ELF-1 (cell line): ENCODE data around the gene RFX4.
"Not testable (repeated sequence)": the region's sequence is repeated elsewhere in the genome, so short reads cannot be mapped to it uniquely, and the experiment has no call there.

Source experiments
- DNase-seq: peaks from one replicate; pipeline ENCODE4 v3.0.0-alpha.2; 2016; ENCODE audit warnings: low read depth, low spot score

Gene RFX4

DNA sequence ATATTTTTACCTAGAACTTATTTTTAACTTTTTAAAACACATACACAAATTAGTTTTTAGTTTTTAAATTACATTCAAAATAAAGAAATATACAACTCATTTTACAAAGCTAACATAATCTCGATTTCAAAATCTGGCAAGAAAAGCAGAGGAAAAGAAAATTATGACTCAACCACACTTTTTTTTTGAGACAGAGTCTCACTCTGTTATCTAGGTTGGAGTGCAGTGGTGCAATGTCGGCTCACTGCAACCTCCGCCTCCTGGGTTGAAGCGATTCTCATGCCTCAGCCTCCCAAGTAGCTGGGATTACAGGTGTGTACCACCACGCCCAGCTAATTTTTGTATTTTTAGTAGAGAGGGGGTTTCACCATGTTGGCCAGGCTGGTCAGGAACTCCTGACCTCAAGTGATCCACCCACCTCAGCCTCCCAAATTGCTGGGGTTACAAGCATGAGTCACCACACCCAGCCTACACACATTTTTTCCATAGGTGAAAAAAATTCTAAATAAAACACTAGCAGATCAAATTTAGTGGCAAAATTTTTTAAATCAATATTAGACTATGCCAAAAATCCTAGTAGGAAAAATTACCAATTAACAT, 143.9 kb downstream of the RFX4 start:
- not testable (repeated sequence) for DNase-seq

DNA sequence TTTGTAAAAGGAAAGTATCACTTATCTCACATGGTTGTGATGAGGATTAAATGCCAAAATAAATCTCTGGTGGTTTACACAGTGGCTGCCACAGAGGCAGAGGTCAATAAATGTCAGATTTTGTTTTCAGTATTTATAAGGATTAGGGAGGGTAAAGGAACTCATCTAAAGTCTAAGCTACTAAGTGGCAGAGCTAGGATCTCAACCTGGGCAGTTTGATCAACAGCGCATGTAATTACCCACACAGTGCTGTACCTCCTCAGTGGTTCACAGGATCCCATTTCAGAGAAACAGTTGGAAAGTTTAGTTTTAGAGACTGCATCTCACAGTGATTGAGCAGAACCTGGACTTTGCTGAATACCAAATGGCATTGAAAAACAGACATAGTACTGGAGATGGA, 146.8 kb downstream of the RFX4 start:
- no peak for DNase-seq

DNA sequence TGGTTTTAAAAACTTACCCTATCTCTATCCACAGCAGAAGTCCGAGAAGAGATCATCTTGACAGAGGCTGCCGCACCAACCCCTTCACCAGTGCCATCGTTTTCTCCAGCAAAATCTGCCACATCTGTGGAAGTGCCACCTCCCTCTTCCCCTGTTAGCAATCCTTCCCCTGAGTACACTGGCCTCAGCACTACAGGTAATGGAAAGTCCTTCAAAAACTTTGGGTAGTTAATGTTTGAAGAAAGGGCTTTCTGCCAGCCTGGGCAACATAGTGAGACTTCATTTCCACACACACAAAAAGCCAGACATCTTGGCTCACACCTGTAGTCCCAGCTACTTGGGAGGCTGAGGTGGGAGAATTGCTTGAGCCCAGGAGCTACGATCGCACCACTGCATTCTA, 150.1 kb downstream of the RFX4 start:
- no peak for DNase-seq

DNA sequence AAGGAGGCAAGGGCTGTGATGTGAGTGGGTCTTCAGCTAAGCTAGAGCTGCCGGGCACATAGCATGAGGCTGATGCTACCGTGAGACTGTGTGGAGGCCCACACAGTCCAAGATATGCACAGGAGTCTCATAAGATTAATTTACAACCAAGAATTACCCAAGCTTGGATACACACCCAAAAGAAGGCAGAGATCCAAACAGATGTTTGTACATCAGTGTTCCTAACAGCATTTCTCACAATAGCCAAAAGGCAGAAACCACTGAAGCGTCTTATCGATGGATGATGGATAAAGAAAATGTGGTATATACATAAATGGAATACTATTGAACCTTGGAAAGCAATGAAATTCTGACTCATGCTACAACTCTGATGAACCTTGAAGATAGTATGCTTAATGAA, 150.9 kb downstream of the RFX4 start:
- no peak for DNase-seq

DNA sequence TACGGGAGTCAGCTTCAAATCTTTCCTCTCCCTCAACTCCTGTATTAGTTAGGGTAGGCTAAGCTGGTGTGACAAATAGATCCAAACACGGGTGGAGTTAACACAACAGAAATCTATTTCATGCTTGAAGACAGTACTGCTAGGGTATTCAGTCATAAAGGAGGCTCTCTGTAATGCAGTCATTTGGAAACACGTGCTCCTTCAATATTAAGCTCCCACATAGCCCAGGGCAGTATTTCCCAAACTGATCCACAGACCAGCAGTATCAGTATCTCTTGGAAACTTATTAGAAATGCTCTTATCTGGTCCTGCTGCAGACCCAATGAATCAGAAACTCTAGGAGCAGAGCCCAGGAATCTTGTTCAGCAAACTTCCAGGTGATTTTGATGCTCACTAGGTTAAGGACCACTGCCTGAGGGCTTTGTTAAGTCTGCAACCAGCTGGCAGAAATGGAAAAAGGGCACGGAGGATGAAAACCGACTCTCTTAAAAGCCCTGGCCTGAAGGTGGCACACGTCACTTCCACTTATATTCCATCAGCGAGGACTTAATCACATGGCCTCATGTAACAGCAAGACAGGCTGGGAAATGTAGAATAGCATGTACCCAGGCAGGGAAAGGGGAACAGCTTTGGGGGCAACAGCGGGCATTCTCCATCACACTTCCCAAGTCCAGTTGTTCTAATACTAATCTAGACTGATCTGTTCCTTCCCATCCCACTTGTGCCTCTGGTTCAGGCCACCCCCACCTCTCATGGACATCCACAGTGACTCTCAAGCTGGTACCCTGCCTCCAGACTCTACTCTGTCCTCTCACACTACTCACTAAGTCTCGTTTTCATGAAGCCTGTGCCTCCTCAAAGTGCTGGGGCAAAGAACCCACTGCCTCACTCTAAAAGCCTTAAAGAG, 153.5 kb downstream of the RFX4 start:
- peak; percentile 16 for DNase-seq

DNA sequence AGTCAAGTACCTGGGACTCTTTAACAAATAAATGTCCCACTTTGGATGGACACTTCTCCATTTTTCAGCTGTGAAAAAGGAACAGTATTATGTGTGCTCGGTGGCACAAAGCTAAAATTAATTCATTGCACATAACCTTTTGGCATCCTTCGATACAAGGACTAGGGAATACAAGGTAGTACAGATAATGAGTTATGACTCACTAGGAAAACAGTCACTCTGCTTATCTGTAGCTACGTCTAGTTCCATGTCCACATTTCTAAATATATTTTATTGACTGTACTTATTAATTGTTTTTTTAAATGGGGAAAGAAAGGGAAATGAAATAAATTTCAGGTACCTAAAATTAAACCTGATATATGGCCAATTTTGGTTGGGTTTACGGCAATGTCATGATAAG, 156.5 kb downstream of the RFX4 start:
- no peak for DNase-seq

DNA sequence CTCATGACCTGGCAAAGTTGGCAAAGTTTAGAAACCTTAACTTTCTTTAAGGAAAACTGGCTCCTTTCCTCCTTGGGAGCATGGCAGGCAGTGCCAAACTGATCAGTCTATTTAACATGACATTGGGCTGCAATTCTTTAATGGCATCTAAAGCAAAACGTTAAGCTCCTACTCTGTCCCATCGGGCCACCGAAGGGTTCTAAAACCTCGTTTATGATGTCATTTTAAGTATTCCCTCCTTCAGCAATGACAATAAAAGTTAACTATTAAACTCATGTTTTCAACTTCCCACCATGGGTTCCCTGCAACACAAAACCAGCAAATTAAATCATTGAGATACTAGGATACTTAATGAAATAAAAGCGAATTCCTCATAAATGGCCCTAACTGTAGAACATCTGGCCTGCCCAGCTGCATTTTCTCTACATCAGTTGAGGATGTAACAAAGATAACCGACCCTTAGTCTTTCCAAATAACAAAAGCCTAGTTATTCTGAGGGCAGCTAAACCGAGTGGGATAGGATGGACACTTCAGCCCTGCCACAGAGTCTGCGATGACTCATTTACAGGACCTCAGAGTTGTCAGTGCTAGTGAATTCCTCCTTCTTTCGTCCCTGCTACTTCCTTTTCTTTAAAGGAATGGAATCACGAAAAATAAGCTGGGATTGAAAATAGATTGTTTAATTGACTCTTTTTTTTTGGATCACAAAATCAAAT, 157.2 kb downstream of the RFX4 start:
- no peak for DNase-seq

DNA sequence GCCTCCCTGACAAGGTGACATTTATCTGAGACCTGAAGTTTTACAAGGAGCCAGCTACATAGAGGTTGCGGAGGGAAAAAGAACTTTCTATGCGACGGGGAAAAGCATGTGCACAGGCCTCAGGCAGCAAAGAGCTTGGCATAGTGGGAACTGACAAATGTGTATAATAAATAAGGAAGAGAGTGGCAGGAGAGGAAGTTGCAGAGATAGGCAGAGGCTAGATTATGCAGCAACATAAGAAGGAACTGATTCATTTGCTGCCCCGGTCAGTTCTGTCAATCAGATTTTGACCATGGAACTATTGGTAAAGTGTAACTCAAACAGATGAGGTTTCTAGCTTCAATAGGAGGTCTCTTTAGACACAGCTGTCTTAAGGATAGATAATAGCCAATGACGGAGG, 158.0 kb downstream of the RFX4 start:
- no peak for DNase-seq

DNA sequence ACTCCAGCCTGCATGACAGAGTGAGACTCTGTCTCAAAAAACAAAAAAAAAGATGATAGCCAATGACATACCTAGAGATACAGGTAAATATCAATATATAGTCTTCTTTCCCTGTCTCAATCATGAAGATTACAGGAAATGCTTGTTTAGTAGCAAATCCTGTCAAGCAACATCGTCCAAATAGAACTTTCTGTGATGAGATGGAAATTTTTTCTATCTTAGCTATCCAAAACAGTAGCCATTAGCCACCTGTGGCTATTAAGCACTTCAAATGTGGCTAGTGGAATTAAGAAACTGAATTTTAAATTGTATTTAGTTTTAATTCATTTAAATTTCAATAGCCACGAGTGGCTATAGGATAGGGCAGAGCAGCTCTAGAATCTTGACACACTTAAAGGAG, 158.4 kb downstream of the RFX4 start:
- no peak for DNase-seq

DNA sequence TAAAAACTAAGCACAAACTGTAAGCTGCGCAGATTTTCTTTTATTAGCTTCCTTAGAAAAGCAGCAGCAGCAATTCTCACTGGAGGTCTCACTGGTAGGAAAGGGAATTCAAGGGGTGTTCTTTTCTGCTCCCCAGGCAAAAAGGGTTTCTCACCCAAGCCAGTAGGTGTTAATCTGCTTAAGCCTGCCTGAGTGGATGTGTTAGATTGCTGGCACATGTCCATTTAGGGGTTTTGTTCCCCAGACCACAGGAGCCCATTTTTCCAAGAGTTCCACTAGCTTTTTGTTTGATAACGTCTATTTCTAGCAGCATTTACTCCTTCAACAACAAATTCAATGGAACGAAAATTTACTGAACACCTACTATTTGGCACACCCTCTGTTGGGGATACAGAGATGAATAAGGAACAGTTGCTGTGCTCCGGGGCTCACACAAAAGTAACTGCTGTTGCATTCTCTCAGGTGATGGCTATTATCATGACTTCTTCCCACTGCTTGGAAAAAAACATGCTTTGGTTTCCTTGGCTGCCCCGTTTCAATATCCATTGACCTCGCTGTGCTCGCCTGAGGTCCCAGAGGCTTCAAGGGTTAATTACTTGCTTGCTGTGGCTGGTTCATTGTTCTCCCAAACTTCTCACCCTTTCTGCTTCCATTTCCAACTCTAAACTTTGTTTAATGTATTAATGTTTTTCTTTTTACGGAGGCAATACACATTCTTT, 160.6 kb downstream of the RFX4 start:
- DNase-seq = no peak

DNA sequence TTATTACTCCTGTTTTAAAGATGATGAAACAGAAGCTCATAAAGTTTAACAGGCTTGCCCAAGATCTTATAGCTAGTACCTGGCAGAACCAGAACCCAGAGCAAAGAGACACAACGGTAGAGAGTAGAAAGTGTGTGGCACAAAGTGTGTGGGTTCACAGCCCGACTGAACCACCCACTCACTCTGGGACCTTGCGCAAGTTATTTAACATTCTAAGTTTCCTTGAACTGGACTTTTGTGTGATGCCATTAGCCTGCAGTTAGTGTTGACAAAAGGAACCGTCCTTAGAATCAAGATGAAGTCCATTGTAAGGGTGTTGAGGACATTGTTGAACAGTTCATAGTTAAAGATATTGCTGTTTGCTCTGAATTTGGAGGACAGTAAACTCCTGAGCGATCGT, 161.8 kb downstream of the RFX4 start:
- no peak for DNase-seq

DNA sequence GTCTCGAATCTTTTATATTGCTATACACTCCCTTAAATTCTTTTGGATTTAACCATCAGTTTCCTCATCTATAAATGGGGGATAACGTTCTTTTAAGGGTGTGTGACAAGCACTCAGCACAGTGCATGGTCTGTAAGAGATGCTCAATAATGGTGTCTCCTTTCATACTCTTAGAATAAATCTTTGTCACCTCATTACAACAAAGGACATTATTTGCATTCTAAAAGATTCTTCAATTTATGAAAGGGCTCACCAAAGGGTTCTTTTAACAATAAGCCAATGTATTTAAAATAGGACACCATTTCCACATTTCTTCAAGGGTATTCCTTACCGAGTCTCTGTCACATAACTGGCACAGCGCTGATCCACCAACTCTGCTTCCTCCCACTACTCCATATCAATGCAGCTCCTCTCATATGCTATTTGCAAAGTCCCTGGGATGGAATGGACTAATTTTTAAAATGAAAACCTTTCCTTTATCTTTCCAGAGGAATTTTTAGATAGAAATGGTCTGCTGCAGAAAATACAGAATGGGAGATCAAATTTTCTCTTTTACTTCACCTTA, 162.5 kb downstream of the RFX4 start:
- DNase-seq = no peak

DNA sequence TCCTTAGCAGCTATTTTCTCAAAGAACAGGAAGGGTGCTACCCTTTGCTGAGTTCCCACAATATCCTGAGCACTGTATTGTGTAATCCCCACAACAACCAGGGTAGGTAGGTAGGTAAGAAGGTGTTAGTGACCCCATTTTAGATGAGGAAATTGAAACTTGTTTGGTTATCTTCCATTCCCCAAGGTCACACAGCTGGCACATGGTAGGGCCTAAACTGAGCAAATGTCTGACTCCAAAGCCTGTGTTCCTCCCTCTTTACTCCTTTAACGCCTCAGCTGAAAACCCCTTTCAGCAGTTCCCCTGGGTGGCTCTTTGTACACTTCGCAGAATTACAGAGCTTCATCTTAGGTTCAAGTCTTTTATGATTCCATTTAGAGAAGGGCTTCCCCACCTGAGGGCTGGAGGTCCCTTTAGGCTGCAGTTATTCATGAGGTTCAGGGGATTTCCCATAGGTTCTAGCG, 165.2 kb downstream of the RFX4 start:
- no peak for DNase-seq

DNA sequence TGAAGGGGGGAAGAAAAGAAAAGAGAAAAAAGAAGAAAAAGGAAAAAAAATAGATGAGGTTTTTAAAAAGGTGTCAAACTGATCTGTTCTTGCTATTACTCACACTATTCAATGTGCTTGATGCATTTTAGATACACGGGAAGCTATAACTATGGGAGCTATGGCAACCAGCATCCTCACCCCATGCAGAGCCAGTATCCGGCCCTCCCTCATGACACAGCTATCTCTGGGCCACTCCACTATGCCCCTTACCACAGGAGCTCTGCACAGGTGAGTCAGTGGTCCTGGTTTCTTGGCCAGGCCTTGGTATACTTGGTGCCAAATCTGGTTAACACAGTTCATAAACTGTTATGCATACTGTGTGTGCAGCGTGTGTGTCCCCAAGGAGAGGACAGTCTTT, 167.7 kb downstream of the RFX4 start:
- DNase-seq = no peak

DNA sequence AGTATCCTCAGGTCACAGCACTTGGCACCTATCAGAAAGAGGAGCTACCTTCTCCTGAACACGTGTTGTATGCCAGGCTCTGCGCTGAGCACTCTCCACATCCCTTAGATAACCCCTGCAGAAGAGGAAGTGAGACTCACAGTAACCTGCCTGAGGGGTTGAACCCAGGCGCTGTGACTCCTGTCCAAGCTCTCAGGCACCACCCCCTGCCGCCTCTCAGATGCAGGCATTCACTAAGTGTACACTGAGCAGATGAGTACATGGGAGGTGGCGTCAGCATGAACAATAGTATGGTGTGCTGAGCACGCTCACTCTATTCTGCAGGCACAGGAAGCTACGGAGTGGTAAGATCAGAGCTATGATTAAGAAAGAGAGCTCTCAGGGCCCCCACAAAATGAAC, 170.7 kb downstream of the RFX4 start:
- DNase-seq = no peak

DNA sequence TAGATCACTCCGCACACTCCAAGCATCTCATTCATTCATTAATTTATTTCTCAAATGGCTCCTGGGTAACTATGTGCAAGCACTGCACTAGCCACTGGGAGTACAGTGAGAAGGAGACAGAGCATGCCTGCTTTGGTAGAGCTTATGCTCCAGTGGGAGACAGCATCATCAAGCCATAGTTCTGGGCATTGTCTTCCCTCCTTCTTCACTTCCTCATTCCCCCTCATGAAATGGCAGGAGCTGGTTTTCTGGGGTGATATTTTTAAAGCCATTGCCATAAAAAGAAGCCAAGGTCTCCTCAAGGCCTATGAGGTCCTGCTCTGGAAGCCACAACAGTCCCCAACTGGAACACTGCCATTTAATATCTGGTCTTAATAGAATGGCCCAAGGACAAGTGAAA, 171.5 kb downstream of the RFX4 start:
- DNase-seq = no peak

DNA sequence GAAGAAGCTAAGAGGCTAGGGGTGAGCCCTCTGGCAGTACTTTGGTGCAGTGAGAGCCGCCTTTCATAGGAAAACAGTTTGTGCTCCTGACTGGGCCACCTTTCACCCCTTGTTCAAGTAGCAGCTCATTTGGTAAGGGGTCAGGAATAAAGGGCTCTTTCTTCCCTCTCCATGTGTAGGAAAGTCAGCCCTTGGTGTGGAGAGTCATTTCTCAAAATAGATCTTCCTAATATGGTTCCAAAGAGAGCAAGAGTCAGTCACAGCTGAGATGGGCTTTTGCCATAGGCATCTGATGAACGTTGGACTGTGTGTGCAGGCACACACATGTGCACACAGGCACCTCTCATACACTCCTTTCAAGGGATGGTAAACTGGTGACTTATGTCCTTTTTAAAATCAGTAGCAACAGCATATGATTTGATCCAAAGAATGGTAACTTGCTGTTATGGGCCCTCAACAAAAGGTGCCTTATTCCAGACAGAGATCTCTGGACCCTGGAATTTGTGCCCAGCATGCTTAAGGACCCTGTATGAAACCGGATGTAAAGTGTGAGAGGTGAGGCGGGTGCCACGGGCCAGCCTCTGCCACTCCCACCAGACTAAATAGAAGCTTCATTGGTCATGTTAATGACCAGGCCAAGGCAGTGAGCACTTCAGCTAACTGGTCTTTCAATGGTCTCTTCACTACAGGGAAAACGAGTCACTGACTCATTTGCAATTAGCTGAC, 175.0 kb downstream of the RFX4 start:
- DNase-seq = no peak

DNA sequence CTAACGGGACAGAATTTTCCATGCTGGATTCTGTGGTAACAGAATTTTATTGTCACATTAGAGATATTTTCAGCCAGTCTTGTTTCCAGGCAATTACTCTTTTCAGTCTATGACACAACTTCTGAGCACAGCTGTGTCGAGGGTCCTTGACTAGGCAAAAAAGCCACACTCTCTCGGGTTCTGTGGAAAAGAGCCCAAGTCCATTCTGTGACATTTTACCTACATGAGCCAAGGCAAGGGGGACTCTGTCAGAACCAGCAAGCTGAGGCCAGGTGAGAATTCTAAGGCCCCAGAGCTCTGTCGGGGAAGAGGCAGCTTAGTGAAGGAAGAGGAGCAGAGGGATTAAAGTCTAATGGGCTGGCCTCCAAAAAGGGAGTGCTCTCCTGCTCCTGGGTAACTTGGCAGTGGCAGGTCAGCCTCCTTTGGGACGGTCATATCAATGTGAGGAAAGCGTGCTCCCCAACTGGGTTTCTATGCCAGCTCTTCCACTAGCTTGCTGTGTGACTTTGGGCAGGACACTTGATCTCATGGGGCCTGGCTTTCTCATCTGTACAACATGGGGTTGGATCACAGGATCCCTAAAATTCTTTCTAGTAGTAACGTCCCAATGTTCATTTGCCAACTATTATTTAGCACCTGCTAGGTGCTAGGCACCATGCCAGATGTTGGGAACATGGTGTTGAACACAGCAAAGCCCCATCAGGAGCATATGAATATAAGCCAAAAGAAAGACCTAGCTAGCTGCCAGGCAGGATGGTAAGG, 175.7 kb downstream of the RFX4 start:
- DNase-seq = no peak

DNA sequence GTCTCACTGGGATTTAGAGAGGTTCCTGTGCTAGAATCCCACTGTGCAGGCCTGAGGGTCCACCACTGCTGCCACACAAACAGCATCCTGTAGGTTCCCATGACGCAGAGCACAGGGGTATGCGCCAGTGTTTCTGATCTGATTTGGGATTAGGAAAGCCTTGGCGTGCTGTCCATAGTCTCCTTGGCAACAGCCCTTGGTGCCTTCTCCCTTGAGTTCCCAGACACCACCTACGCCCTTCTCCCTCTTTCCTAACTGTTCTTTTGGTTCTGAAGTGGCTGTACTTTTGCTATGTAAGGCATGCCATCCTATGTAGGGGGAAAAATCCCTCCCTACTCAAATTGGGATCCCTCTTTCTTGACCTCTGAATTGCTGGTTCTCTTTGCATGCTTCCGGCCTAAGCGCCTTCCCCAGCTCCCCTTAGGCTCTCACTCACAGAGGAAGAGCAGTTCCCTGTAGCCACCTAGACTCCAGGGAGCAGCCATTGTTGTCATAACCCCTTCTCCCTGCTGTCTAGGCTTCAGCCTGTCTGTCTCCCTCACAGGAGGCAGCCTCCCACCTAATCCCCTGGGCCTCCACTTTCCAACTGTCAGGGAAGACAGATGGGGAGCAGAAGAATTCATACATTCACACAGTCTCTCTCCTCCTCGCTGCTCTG, 176.9 kb downstream of the RFX4 start:
- DNase-seq = no peak

DNA sequence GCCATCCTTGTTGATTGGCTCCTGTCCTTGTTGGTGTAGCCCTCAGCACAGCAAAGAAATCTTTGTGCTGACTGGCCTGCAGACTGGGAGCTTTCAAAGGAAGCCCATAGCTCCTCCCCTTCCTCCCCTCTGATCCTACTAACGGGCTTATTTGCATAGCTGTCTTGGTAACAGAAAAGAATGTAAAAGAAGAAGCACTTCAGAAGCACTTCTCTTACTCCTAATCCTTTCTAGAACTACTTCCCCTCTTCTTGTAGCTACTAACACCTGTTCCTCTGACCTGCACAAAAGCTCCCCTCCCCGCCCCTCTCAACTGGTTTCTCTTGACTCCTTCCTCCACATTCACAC, 177.4 kb downstream of the RFX4 start:
- peak; percentile 71 for DNase-seq
